Measurements from ENCODE around the gene TGFBR2.

DNA sequence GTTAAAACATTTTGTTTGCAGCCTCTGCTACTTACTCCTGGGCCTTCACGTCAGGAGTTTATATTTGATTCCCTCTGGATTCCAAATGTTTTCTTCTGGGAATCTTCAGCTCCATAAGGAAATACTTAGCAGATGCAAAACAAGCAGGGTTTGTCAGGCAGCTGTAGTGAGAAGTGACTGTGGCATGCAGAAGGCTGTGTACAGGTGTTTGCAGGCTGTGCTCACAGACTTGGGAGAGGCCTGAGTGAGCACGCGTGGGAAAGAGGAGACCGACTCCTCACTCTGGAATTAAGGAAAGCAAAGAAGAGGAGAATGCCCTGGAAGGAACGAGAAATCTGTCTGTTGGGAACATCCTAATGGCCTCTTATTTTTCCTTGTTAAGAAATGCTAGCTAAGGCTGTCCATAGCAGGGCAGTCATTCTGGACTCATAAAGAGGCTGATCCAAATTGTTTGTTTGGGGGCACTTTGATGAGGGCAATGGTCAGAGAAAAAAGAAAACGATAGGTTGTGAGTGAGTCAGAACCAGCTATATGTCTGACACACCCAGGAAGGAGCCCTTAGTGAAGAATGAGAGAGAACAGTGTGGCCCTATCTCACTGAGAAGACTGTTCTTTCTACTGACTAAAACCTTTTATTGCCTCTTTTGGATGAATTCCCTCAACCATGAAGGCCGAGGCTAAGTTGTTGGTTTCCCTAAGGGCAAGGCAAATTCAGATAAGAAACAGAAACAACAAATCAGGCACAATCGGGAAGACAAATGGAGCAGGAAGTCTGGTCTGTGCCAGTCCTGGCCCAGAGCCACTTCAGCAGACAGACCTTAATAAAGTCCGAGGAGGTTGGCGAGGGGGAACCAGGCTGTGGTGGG is 82.6 kb downstream of the TGFBR2 start:
- no peak for TF ChIP-seq POLR2A (IDR thresholded peaks at IDR 0.05)
- TF ChIP-seq CTCF (IDR thresholded peaks at IDR 0.05), result no peak

Measured in uterus (tissue), 2 donors.